ENCODE results near the gene POU2F2. TPM values are rescaled to one million over a fixed set of nuclear protein-coding genes. Genes with fewer than 3 reads are reported as not detected.
A peak's percentile ranks its signal among the peaks of the same experiment; 100 is the strongest.

Gene POU2F2
- total and polyA plus RNA-seq, 10 of the 15 experiments (the other 5 are each of a cell fraction or from before 2014, with no cell fraction given) = 4.4 to 62.4 (median 37.9) TPM

DNA sequence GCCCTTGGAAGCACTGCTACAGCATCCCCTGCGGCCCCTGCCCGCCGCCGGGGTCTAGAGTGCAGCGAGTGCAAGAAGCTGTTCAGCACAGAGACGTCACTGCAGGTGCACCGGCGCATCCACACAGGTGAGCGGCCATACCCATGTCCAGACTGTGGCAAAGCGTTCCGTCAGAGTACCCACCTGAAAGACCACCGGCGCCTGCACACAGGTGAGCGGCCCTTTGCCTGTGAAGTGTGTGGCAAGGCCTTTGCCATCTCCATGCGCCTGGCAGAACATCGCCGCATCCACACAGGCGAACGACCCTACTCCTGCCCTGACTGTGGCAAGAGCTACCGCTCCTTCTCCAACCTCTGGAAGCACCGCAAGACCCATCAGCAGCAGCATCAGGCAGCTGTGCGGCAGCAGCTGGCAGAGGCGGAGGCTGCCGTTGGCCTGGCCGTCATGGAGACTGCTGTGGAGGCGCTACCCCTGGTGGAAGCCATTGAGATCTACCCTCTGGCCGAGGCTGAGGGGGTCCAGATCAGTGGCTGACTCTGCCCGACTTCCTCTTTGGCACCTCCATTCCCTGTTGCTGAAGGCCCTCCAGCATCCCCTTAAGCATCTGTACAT, 51.4 kb downstream of the POU2F2 start:
- DNase-seq (ENCODE audit: low read depth, low spot score) = no peak
- Histone ChIP-seq H3K36me3 (ENCODE audit: control insufficient read depth in 2 of 2, insufficient read depth in 2 of 2, low read length in 1 of 2) (peaks cover 18 to 30% of the 10 kb centered on the region in 2 experiments; a peak in 3 of 4 replicates), H3K27me3 (replicated peaks in 1 of 2; ENCODE audit: control insufficient read depth in 2 of 2, insufficient read depth in 2 of 2, low read length in 1 of 2) (no peaks in the 10 kb centered on the region), H2AFZ (ENCODE audit: control insufficient read depth, low read depth, low read length) (no peak overlapping the region), H3K27ac (ENCODE audit: control insufficient read depth, insufficient read depth) (no peak overlapping the region), H3K9me3 (replicated peaks; ENCODE audit: control insufficient read depth, insufficient read depth, low read length) (no peaks in the 10 kb centered on the region), H3K4me3 (no peak overlapping the region), H3K4me1 (ENCODE audit: control insufficient read depth, insufficient read depth, low read length) (peaks cover 9% of the 10 kb centered on the region), H3K79me2 (ENCODE audit: control insufficient read depth, insufficient read depth, low read length) (peaks cover 27% of the 10 kb centered on the region), H3K9ac (ENCODE audit: control insufficient read depth, insufficient read depth, low read length) (no peak overlapping the region), H4K20me1 (ENCODE audit: control insufficient read depth, insufficient read depth) (peaks cover 5% of the 10 kb centered on the region; the same call in 1 of the 2 replicates), H3K4me2 (ENCODE audit: control insufficient read depth, insufficient read depth) (no peak overlapping the region)
- no TSS peak for BruUV-seq (replicated peaks)
- POLR2A ChIA-PET = interaction anchor here (0.9 kb wide), 1 partner anchor 10 kb away, joined by 3 read pairs; no protein-coding TSS in a partner anchor
- in situ Hi-C loops (cut with MboI) = no loop called here
- CTCF ChIA-PET = interaction anchor here (0.5 to 2.1 kb wide), 4 partner anchors 28 to 51 kb away, joined by 3 to 8 read pairs (median 4); partner anchors contain the start of gene POU2F2
- WGBS (ENCODE audit: insufficient coverage, insufficient replicate concordance, low lambda C conversion rate, missing lambda C conversion rate) = 91% methylated on average over 28 of the region's 28 CpGs
- SMC1A ChIA-PET (ENCODE audit: uncharacterized antibody, unreplicated experiment) = interaction anchor here (1.0 kb wide), 1 partner anchor 11 kb away, joined by 3 read pairs; no protein-coding TSS in a partner anchor
- peak; percentile 15; the same call in 1 of the 2 replicates for TF ChIP-seq POLR2A (IDR thresholded peaks at IDR 0.05; ENCODE audit: low read depth, low read length)
- no peak for TF ChIP-seq MEF2A (IDR thresholded peaks at IDR 0.05; ENCODE audit: insufficient read depth, low read depth, low read length)
- TF ChIP-seq MTA3 (IDR thresholded peaks at IDR 0.05; ENCODE audit: borderline replicate concordance, low read length) = no peak
- no peak for ATAC-seq
- RAD21 ChIA-PET (ENCODE audit: unreplicated experiment) = interaction anchor here (1.3 kb wide), 1 partner anchor 51 kb away, joined by 5 read pairs; the partner anchor contains the start of gene POU2F2
- FAIRE-seq = no peak
- intact Hi-C loops (cut with micrococcal nuclease; ENCODE audit: unreplicated experiment) = no loop called here

DNA sequence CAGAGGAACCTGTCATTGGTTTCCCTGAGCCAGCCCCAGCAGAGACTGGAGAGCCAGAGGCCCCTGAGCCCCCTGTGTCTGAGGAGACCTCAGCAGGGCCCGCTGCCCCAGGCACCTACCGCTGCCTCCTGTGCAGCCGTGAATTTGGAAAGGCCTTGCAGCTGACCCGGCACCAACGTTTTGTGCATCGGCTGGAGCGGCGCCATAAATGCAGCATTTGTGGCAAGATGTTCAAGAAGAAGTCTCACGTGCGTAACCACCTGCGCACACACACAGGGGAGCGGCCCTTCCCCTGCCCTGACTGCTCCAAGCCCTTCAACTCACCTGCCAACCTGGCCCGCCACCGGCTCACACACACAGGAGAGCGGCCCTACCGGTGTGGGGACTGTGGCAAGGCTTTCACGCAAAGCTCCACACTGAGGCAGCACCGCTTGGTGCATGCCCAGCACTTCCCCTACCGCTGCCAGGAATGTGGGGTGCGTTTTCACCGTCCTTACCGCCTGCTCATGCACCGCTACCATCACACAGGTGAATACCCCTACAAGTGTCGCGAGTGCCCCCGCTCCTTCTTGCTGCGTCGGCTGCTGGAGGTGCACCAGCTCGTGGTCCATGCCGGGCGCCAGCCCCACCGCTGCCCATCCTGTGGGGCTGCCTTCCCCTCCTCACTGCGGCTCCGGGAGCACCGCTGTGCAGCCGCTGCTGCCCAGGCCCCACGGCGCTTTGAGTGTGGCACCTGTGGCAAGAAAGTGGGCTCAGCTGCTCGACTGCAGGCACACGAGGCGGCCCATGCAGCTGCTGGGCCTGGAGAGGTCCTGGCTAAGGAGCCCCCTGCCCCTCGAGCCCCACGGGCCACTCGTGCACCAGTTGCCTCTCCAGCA, 52.1 kb downstream of the POU2F2 start:
- ChIA-PET RAD21 (ENCODE audit: unreplicated experiment) (interaction anchor here (0.8 kb wide), 1 partner anchor 701 kb away, joined by 3 read pairs; no protein-coding TSS in a partner anchor), CTCF (interaction anchor here (2.1 kb wide), 1 partner anchor 28 kb away, joined by 8 read pairs; no protein-coding TSS in a partner anchor), POLR2A (interaction anchor here (0.5 to 0.9 kb wide), 2 partner anchors 11 to 71 kb away, joined by 3 to 6 read pairs; no protein-coding TSS in a partner anchor), SMC1A (ENCODE audit: uncharacterized antibody, unreplicated experiment) (no interaction called here)
- ATAC-seq = no peak
- Histone ChIP-seq H3K27me3 (replicated peaks in 1 of 2; ENCODE audit: control insufficient read depth in 2 of 2, insufficient read depth in 2 of 2, low read length in 1 of 2) (no peaks in the 10 kb centered on the region), H3K4me3 (no peak overlapping the region), H3K9ac (ENCODE audit: control insufficient read depth, insufficient read depth, low read length) (no peak overlapping the region), H2AFZ (ENCODE audit: control insufficient read depth, low read depth, low read length) (no peak overlapping the region), H3K36me3 (ENCODE audit: control insufficient read depth in 2 of 2, insufficient read depth in 2 of 2, low read length in 1 of 2) (peaks cover 18 to 30% of the 10 kb centered on the region in 2 experiments; a peak in 3 of 4 replicates), H3K4me2 (ENCODE audit: control insufficient read depth, insufficient read depth) (no peak overlapping the region), H3K4me1 (ENCODE audit: control insufficient read depth, insufficient read depth, low read length) (peaks cover 9% of the 10 kb centered on the region), H3K9me3 (replicated peaks; ENCODE audit: control insufficient read depth, insufficient read depth, low read length) (no peaks in the 10 kb centered on the region), H3K27ac (ENCODE audit: control insufficient read depth, insufficient read depth) (no peak overlapping the region), H3K79me2 (ENCODE audit: control insufficient read depth, insufficient read depth, low read length) (peaks cover 31% of the 10 kb centered on the region), H4K20me1 (ENCODE audit: control insufficient read depth, insufficient read depth) (peaks cover 5% of the 10 kb centered on the region; the same call in 1 of the 2 replicates)
- BruUV-seq (replicated peaks) = no TSS peak
- TF ChIP-seq POLR2A (IDR thresholded peaks at IDR 0.05; ENCODE audit: low read depth, low read length) (peak; percentile 33; the same call in 1 of the 2 replicates), NFYA (IDR thresholded peaks at IDR 0.05; ENCODE audit: borderline replicate concordance, low read depth, low read length) (no peak)
- in situ Hi-C loops (cut with MboI) (no loop called here), intact Hi-C loops (cut with micrococcal nuclease; ENCODE audit: unreplicated experiment) (no loop called here)
- DNase-seq (ENCODE audit: low read depth, low spot score) = no peak
- no peak for FAIRE-seq
- 95% methylated on average over 44 of the region's 44 CpGs for WGBS (ENCODE audit: insufficient coverage, insufficient replicate concordance, low lambda C conversion rate, missing lambda C conversion rate)

All from GM12878 (cell line).